Measurements from ENCODE around the gene UBE2M.

UBE2M gene

GRCh38 chr19:58570770-58571574 is 12.6 kb upstream of the UBE2M start:
- no peak for DNase-seq (ENCODE audit: low spot score)

DNA sequence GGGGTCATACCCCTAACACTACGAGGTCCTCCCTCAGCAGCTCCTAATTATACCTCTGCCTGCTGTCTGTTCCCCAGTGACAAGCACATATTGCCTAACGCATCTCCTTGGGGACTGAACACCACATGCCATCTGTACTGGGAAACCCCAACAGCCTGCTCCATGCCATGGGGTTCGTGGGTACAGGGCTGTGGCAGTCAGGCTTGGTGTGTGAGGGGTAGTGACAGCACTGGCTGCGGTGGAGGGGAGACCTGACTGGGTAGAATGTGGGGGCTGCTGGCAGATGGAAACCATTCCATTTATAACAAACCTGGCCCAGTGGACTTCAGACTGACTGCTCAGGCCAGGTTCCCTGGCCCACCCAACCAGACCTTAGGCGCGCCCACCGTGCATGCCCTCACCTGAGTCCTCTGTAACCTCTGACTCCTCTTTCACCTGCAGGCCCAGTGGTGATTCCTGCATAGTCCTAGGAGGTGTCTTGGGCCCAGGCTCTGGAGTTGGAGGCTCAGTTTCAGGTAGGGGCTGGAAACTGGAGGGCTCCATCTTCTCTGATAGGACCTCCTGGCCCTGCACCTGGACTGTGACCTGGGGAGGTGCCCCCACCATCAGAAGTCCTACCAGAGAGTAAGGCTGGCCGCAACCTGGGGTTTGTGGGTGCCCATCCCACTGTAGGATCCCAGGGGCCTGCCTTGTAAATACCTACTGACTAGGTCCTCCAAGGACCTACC is 11.7 kb upstream of the UBE2M start:
- no peak for DNase-seq (ENCODE audit: low spot score)

- DNase-seq (ENCODE audit: low spot score): no peak
Observed at GRCh38 chr19:58569191-58569942, 11.0 kb upstream of the UBE2M start.

GRCh38 chr19:58568453-58569130 is 10.2 kb upstream of the UBE2M start:
- DNase-seq (ENCODE audit: low spot score): no peak

- no peak for DNase-seq (ENCODE audit: low spot score)
Observed at GRCh38 chr19:58566989-58567388, 8.6 kb upstream of the UBE2M start.

DNA sequence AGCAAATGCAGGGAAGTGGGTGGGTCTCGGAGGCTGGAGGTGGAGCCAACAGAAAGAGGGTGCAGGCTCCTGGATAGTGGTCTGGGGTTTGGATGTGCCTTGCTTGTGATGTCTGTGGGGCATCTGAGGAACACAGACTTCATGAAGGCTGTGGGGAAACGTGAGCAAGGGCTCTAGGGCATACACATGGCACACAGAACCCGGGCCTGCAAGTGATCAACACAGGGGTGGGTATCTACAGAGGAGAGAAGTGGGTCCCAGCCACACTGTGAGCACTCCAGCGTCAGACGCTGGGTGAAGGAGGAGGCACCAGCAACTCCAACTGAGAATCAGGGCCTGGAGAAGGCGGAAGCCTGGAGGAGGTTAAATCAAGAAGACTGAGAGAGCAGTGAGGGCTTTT is 5.4 kb upstream of the UBE2M start:
- no peak for DNase-seq (ENCODE audit: low spot score)

- no peak for DNase-seq (ENCODE audit: low spot score)
Observed at GRCh38 chr19:58563034-58563573, 4.7 kb upstream of the UBE2M start.

DNA sequence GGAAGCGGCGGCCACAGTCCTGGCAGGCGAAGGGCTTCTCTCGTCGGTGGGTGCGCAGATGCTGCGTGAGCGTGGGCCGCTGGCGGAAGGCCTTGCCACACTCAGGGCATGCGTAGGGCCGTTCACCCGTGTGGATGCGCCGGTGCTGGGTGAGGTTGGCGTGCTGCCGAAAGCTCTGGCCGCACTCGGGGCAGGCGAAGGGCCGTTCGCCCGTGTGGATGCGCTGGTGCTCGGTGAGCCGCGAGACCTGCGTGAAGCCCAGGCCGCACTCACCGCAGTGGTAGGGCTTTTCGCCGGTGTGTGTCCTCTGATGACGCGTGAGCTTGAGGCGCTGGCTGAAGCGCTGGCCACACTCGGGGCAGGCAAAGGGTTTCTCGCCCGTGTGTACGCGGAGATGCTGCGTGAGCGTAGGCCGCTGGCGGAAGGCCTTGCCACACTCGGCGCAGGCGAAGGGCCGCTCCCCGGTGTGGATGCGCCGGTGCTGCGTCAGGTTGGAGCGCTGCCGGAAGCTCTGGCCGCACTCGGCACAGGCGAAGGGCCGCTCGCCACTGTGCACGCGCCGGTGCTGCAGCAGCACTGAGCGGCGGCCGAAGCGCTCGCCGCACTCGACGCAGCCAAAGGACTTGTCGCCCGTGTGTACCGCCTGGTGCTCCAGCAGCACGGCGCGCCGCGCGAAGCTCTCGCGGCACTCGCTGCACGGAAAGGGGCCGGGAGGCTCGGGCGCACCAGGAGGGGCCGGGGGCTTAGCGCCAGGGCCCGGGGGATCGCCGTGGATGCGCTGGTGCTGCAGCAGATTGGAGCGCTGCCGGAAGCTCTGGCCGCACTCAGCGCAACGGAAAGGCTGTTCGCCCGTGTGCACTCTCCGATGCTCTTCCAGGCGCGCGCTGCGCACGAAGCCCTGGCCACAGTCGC is 4.0 kb upstream of the UBE2M start:
- no peak for DNase-seq (ENCODE audit: low spot score)

DNA sequence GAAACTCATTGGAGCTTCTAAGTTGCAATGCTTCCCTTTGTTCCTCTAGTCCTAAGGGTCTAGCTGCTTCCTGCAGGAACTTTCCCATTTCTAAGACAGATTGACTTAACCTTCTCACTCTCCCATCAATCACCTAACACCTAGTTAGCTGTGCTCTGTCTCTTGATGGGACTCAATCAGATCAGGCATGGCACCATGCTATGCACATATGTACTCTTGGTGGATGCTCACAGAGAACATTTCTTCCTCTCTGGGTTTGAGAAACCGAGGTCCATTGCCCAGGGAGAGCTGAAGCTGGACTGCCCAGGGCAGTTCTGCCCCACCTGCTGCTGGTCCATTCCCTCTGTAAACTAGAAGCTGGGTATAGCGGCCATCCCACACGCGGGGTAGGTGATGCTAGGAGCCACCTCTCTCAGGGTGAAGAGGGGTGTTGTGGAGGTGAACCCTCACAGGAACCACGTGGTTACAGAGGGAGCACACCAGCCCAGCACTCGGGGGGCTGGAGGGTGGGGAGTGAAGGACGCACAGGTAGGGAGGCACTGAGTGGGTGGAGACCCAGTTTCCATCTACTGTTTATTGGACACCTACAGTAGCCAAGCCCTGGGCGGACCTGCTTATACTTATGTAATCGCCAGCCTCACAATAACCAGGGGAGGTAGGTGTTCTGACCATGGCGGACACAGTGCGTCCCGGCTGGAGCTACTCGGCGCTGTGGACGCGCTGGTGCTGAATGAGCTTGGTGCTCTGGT is 3.1 kb upstream of the UBE2M start:
- no peak for DNase-seq (ENCODE audit: low spot score)

GRCh38 chr19:58560921-58561320 is 2.5 kb upstream of the UBE2M start:
- DNase-seq (ENCODE audit: low spot score): no peak

- DNase-seq (ENCODE audit: low spot score): no peak
Observed at GRCh38 chr19:58560007-58560887, 1.8 kb upstream of the UBE2M start.

DNA sequence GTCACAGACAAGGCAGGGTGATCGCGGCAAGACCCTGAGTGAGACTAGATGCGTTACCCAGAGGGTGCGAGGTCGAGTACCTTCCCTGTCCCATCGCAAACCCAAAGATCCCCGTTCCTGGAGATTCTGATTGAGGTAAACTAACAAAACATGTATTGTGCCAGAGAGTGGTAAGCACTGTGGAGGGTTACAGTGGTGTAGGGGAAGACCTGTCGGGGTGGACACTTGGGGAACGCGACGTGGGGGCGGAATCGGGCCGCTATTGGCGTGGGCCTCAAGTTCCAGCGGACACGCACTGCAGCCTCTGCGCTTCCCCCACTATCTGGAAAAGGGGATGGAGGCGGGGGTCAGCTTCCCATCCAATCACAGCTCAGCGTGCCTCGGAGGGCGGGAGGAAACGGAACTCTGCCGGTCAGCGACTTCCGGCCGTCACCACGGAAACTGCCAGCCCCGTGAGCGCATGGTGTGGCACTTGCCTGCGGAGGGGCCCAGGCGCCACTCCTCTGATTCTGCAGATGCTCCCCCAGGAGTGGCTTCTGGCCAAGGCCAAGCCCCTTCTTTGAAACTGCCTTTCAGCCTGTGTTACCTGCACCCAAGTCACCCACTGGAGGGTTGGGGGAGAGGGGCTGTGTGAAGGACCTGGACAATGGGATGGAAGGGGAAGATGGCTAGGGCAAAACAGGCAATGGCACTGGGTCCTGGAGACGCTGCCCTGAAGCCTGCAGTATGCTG is 1.0 kb upstream of the UBE2M start:
- peak; percentile 94 for DNase-seq (ENCODE audit: low spot score)

- peak; percentile 100 for DNase-seq (ENCODE audit: low spot score)
Observed at GRCh38 chr19:58558623-58559274, 338 bp upstream of the UBE2M start.

DNA sequence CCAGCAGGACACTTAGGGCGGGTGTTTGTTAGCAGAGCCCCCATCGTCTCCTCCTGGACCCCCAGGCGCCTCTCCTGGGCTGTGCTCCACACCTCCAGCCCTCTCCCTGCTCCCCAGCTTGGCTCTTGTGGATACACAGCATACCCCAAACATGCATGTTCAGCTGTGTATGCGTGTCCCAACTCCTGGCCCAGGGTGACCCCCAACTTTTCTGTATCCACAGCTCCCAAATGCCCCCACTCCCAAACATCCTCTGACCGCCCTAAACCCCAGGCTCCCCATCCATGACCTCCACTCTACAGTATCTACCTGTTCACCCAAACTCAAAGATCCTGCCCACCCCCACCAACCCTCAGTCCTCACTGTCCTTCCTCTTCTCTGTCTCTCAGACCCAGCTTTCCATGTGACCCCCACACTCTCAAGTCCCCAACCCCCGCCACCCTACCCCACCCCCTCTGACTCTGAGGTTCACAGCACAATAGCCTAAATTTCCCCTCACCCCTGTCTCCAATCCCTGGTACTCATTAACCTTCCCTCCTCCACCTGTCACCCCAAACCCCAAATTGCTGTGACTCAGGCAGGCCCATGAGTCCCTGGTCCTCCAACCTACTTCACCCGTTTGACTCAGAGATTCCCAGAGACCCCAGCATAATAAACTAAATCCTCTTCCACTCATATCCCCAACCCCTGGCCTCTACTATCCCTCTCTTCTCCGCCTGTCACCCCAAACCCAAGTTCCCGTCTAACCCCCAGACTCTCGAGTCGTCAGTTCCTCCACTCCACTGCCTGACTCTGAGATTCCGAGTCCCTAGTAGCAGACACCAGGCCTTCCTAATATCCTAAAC is 968 bp downstream of the UBE2M start:
- DNase-seq (ENCODE audit: low spot score): no peak

DNA sequence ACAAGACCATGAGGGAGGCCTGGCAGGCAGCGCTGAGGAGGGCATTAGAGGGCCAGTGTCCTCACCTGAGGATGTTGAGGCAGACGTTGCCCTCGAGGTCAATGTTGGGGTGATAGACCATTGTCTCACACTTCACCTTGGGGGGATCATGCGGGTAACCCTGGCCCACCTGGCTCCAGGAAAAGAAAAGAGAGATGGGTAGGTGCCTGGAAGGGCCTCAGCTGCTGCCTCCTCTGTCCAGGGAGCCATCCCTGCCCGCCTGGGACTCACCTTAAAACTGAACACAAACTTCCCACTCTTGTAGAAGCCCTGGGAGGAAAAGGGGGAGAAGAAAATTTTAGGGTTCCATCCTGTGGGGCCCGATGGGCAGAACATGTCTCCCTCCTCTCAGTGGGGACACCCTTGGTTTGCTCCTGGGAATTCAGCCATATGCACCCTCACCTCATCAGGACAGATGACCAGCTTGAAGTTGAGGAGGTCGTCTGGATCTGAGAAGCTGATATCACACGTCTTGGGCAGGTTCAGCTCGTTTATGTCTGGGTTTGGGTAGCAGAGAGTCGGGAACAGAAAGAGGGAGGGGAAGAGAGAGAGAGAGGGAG is 1.7 kb downstream of the UBE2M start:
- DNase-seq (ENCODE audit: low spot score): no peak

DNA sequence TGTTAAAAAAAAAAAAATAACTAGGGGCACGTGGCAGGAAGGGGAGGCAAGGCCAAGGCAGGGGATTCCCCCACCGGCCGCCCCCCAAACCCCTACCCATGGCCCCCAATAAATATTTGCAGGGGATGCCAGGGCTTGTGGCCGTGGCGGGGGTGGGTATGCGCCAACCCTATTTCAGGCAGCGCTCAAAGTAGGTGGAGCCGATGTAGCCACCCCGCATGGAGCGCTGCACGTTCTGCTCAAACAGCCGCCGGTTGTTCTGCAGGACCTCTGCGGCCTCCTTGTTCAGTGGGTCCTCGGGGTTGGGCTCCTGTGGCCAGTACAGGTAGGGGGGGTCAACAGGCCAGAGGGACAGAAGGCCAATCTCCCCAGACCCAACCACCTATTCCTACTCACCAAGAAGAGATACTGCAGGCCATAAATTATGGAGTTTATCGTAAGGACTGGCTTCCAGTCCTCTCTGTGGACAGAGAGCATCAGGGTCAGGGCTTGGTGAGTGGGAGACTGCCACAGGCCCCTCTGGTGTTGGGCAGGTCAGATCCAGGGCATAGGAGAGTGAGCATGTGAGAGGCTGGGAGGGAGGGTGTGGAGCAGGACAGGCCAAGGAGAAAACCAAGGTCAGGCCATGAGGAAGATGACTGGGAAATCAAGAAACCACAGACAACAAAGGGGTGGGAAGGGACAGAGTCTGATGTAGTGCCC is 2.3 kb downstream of the UBE2M start:
- no peak for DNase-seq (ENCODE audit: low spot score)
